AG10803 (cell line): ENCODE data around the gene ROR2.

Experiments used
- DNase-seq: peaks from one replicate; pipeline ENCODE4 v3.0.0; 2010; ENCODE audit warnings: low read depth
- H3K4me3 ChIP-seq: 2 replicates; pipeline ENCODE4 v1.5.1; 2011; ENCODE audit warnings: mild to moderate bottlenecking, low read length, control low read depth
- TF ChIP-seq, protein P1 (sequence below): conservative IDR thresholded peaks from 2 replicates; pipeline ENCODE4 v1.5.1; 2011; ENCODE audit warnings: mild to moderate bottlenecking, low read length, control low read depth, inconsistent platforms

Gene ROR2

DNA sequence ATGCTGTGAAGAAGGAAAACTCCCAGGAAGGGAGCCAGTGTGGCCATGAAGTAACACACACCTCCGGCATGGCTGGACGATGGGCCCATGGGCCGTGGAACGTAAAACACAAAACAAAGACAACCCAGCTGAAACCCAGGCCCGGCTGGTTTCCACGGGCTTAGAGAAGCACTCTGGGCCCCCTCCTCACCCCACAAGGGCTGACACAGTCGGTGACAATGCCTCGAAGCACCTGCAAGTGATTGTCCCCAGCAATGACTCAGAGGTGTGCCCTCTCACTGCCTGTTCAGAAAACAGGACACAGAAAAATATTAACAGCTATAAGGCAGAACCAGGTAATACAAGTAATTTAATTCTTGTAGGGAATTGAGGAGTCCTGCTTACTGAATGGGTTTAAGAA is 135.3 kb downstream of the ROR2 start:
- no peak overlapping the region for H3K4me3 ChIP-seq
- TF ChIP-seq, protein P1, sequence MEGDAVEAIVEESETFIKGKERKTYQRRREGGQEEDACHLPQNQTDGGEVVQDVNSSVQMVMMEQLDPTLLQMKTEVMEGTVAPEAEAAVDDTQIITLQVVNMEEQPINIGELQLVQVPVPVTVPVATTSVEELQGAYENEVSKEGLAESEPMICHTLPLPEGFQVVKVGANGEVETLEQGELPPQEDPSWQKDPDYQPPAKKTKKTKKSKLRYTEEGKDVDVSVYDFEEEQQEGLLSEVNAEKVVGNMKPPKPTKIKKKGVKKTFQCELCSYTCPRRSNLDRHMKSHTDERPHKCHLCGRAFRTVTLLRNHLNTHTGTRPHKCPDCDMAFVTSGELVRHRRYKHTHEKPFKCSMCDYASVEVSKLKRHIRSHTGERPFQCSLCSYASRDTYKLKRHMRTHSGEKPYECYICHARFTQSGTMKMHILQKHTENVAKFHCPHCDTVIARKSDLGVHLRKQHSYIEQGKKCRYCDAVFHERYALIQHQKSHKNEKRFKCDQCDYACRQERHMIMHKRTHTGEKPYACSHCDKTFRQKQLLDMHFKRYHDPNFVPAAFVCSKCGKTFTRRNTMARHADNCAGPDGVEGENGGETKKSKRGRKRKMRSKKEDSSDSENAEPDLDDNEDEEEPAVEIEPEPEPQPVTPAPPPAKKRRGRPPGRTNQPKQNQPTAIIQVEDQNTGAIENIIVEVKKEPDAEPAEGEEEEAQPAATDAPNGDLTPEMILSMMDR = no peak
- no peak for DNase-seq

GRCh38 chr9:91814201-91814600 is 135.8 kb downstream of the ROR2 start:
- no peak overlapping the region for H3K4me3 ChIP-seq
- TF ChIP-seq, protein P1 = no peak

GRCh38 chr9:91813176-91813795 is 136.7 kb downstream of the ROR2 start:
- DNase-seq = no peak
- H3K4me3 ChIP-seq = no peak overlapping the region
- TF ChIP-seq, protein P1 = no peak

More at GRCh38 chr9:91814201-91814600, 135.8 kb downstream of the ROR2 start:
- no peak for DNase-seq

DNA sequence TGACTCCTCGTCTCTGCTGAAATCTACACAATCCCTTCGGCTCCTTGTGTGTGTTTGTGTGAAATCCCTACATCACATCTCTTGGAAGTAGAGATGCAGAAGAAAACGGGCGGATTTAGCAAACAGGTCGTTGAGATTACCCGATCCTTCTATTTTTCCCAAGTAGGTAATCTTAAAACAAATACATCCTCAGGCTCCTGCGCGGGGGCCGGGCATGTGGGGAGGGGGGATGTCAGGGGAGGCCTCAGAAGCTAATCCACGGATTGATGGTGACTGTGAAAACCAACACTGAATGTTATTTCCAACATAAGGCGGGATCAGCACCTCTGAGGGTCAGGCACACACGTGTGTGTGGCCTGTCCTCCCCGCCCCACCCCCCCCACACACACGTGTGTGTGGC is 137.8 kb downstream of the ROR2 start:
- TF ChIP-seq, protein P1 = no peak
- DNase-seq = no peak
- no peak overlapping the region for H3K4me3 ChIP-seq

- TF ChIP-seq, protein P1 = no peak
- DNase-seq = no peak
- no peak overlapping the region for H3K4me3 ChIP-seq
Measured at GRCh38 chr9:91811024-91811909, 138.8 kb downstream of the ROR2 start.

GRCh38 chr9:91810286-91810905 is 139.6 kb downstream of the ROR2 start:
- no peak for DNase-seq
- no peak overlapping the region for H3K4me3 ChIP-seq
- TF ChIP-seq, protein P1 = no peak
